Parathyroid adenoma (tissue), 2 donors: ENCODE data around the gene CEP63.

Source experiments
- H2AFZ ChIP-seq: fragments of 300-600 bp; sonication (generic); one replicate; pipeline ENCODE4 v1.7.0; 2017; ENCODE audit warnings: antibody characterized with exemption, mild to moderate bottlenecking
- H3K27ac ChIP-seq: fragments of 300-600 bp; sonication (generic); one replicate; pipeline ENCODE4 v1.7.0; 2017
- H3K27me3 ChIP-seq: fragments of 300-600 bp; sonication (generic); one replicate; pipeline ENCODE4 v1.7.0; 2017; ENCODE audit warnings: low read length; ENCODE audit not compliant: control insufficient read depth, insufficient read depth
- H3K36me3 ChIP-seq: fragments of 300-600 bp; sonication (generic); one replicate; pipeline ENCODE4 v1.7.0; 2017; ENCODE audit warnings: low read length; ENCODE audit not compliant: control insufficient read depth, insufficient read depth
- H3K4me1 ChIP-seq: fragments of 300-600 bp; sonication (generic); one replicate; pipeline ENCODE4 v1.7.0; 2017; ENCODE audit warnings: control low read depth
- H3K4me2 ChIP-seq: fragments of 300-600 bp; sonication (generic); one replicate; pipeline ENCODE4 v1.7.0; 2017; ENCODE audit warnings: low read length
- H3K4me3 ChIP-seq: fragments of 300-600 bp; sonication (generic); one replicate; pipeline ENCODE4 v1.7.0; 2017; ENCODE audit warnings: low read depth, low read length
- H3K79me2 ChIP-seq: fragments of 300-600 bp; sonication (generic); one replicate; pipeline ENCODE4 v1.7.0; 2017; ENCODE audit warnings: control low read depth
- H3K9ac ChIP-seq: fragments of 300-600 bp; sonication (generic); one replicate; pipeline ENCODE4 v1.7.0; 2017; ENCODE audit warnings: mild to moderate bottlenecking
- H3K9me3 ChIP-seq: fragments of 300-600 bp; sonication (generic); one replicate; pipeline ENCODE4 v1.7.0; 2017; ENCODE audit warnings: low read length; ENCODE audit not compliant: control insufficient read depth
- TF ChIP-seq, protein P1 (sequence below): fragments of 300-600 bp; sonication (generic); IDR thresholded peaks from one replicate; pipeline ENCODE4 v1.7.0; 2017; ENCODE audit warnings: antibody characterized with exemption, mild to moderate bottlenecking
- donor health status: primary hyperparathyroidism.

The CEP63 gene

DNA sequence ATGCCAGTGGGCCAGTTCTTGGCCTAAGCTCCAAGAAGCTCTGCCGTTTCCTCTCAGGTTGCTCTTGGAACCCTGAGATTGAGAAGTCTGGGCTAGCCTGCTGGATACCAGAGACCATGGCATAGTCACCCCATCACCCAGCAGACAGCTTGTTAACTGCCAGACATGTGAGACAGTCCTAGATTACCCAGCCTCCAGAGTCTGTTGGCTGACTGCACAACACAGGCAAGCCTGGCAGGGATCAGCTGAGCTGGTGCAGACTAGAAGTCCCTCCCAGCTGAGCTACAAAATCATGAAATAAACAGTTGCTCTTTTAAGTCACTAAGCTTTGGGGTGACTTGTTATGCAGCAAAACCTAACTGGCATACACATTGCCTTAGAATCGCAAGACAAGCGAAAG, 5.3 kb upstream of the CEP63 start:
- Histone ChIP-seq H3K9ac (no peak overlapping the region), H3K79me2 (peaks cover 4% of the 10 kb centered on the region), H3K27ac (no peak overlapping the region), H3K4me2 (no peak overlapping the region), H3K4me1 (no peaks in the 10 kb centered on the region), H3K36me3 (no peaks in the 10 kb centered on the region), H3K27me3 (no peaks in the 10 kb centered on the region), H2AFZ (no peak overlapping the region), H3K4me3 (no peak overlapping the region), H3K9me3 (no peaks in the 10 kb centered on the region)
- TF ChIP-seq, protein P1, sequence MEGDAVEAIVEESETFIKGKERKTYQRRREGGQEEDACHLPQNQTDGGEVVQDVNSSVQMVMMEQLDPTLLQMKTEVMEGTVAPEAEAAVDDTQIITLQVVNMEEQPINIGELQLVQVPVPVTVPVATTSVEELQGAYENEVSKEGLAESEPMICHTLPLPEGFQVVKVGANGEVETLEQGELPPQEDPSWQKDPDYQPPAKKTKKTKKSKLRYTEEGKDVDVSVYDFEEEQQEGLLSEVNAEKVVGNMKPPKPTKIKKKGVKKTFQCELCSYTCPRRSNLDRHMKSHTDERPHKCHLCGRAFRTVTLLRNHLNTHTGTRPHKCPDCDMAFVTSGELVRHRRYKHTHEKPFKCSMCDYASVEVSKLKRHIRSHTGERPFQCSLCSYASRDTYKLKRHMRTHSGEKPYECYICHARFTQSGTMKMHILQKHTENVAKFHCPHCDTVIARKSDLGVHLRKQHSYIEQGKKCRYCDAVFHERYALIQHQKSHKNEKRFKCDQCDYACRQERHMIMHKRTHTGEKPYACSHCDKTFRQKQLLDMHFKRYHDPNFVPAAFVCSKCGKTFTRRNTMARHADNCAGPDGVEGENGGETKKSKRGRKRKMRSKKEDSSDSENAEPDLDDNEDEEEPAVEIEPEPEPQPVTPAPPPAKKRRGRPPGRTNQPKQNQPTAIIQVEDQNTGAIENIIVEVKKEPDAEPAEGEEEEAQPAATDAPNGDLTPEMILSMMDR = no peak

DNA sequence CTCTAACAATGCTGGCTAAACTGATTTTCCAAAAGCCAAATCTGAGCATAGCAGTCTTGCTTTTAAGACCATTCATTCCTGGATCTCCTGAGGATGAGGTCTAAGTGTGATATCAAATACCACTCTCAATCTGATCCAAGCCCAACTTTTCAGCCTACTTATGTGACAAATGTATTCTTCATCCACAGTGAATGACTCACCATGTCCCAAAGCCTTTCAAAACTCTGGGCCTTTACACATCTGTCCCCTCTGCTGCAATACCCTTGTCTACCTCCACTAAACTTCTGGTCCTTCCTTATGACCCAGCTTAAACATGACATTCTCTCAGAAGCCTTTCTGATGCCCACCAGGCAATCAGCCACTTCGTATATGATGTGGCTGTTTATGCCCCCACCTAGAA, 4.7 kb upstream of the CEP63 start:
- TF ChIP-seq, protein P1 = no peak
- Histone ChIP-seq H3K9me3 (no peaks in the 10 kb centered on the region), H3K4me1 (no peaks in the 10 kb centered on the region), H3K36me3 (no peaks in the 10 kb centered on the region), H3K4me2 (no peak overlapping the region), H3K27ac (no peak overlapping the region), H3K4me3 (no peak overlapping the region), H3K27me3 (no peaks in the 10 kb centered on the region), H3K79me2 (peaks cover 4% of the 10 kb centered on the region), H3K9ac (no peak overlapping the region), H2AFZ (no peak overlapping the region)

DNA sequence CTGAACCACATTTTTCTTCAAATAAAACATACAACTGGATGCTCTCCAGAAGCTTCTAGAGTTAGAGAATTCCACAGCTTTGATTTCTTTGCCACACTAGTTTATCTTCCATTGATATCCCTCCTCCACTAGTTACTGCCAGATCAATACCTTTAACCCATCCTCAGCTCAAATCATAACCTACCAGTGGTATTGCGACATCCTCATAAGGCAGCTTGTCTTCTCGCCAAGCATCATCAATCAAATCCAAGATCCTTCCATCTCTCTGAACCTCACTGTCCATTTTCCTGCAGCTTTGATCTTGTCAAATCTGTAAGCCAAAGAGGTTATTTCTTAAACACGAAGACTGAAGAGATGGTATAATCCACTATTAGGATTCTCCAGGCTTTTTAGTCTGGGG, 3.2 kb upstream of the CEP63 start:
- H3K4me1 ChIP-seq = no peaks in the 10 kb centered on the region
- H3K79me2 ChIP-seq = peaks cover 12% of the 10 kb centered on the region
- H3K4me3 ChIP-seq = no peak overlapping the region
- TF ChIP-seq, protein P1 = no peak
- no peak overlapping the region for H3K4me2 ChIP-seq
- H3K36me3 ChIP-seq = no peaks in the 10 kb centered on the region
- no peaks in the 10 kb centered on the region for H3K27me3 ChIP-seq
- no peak overlapping the region for H2AFZ ChIP-seq
- H3K27ac ChIP-seq = no peak overlapping the region
- H3K9me3 ChIP-seq = no peaks in the 10 kb centered on the region
- H3K9ac ChIP-seq = no peak overlapping the region

DNA sequence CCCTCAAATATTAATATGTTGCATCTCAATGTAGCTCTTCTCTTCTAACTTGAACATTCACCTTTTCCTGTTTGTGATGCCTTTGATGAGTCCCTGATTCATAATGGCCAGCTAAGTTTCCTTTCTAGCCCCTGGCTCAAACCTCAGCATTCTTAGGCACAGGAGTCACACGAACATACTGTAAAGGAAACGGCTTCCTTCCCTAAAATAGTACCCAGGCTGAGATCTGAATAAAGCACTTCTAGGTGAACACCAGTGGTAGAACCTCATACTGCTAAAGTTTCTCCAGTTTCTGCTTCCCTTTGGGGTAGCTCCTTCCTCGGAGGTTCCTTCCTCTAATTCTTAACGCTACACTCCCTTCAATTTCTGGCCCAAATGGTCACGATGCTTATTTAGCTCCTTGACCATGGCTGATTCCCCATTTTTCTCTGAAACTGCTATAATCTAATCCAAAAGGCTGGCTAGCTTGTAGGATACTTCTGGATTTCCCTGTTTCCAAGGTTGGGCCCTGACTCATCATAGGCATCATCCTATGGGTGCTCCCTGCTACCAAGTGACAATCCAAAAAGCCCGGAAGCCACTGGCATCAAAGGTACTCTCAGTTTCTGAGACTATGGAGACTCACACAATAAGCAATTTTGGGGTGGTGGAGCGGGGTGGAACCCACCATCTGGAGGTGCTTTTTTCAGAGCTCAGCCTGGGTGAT, 2.5 kb upstream of the CEP63 start:
- Histone ChIP-seq H3K9me3 (no peaks in the 10 kb centered on the region), H3K4me2 (no peak overlapping the region), H3K4me3 (no peak overlapping the region), H2AFZ (no peak overlapping the region), H3K79me2 (peaks cover 18% of the 10 kb centered on the region), H3K27ac (no peak overlapping the region), H3K9ac (no peak overlapping the region), H3K27me3 (no peaks in the 10 kb centered on the region), H3K36me3 (no peaks in the 10 kb centered on the region), H3K4me1 (no peaks in the 10 kb centered on the region)
- TF ChIP-seq, protein P1 = no peak
